HEK293T (cell line): ENCODE measurements around the gene IRF2BP1.

ENCODE experiments used
- FOXA1 ChIP-seq: fragments of 450-650 bp; IDR thresholded peaks from 2 replicates; pipeline ENCODE4 v1.6.1; 2016; ENCODE audit warnings: mild to moderate bottlenecking
- FOXM1 ChIP-seq: fragments of 450-650 bp; IDR thresholded peaks from 2 replicates; pipeline ENCODE4 v1.6.1; 2017; ENCODE audit warnings: mild to moderate bottlenecking, borderline replicate concordance
- HDGF ChIP-seq: fragments of 450-650 bp; IDR thresholded peaks from 2 replicates; pipeline ENCODE4 v1.6.1; 2017; ENCODE audit warnings: antibody characterized with exemption, borderline replicate concordance
- SUZ12 ChIP-seq: fragments of 450-650 bp; IDR thresholded peaks from 2 replicates; pipeline ENCODE4 v1.6.1; 2016; ENCODE audit warnings: mild to moderate bottlenecking
- ZNF384 ChIP-seq: fragments of 450-650 bp; IDR thresholded peaks from 2 replicates; pipeline ENCODE4 v1.6.1; 2016
- TF ChIP-seq, protein P1 (sequence below): fragments of 450-650 bp; IDR thresholded peaks from 2 replicates; pipeline ENCODE4 v1.6.1; 2016

DNA sequence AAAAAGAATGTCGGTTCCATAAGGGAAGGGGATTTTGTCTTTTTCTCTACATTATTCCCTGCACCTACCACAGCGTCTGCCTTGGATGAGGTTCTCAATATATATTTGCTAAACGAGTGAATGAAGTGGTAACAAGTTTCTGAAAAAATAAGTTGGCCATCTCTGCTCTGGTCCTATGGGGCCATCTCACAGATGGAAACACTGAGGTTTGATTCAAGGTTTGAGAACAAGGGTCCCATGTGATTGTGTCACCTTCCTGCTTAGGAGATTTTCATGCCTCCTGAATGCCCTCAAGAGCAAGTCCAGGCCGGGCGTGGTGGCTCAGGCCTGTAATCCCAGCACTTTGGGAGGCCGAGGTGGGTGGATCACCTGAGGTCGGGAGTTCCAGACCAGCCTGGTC, 13.3 kb upstream of the IRF2BP1 start:
- TF ChIP-seq ZNF384 (no peak), FOXA1 (no peak), FOXM1 (no peak), SUZ12 (no peak), HDGF (no peak)
- TF ChIP-seq, protein P1, sequence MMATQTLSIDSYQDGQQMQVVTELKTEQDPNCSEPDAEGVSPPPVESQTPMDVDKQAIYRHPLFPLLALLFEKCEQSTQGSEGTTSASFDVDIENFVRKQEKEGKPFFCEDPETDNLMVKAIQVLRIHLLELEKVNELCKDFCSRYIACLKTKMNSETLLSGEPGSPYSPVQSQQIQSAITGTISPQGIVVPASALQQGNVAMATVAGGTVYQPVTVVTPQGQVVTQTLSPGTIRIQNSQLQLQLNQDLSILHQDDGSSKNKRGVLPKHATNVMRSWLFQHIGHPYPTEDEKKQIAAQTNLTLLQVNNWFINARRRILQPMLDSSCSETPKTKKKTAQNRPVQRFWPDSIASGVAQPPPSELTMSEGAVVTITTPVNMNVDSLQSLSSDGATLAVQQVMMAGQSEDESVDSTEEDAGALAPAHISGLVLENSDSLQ: no peak
